ENCODE results near the gene MB21D2.

Gene MB21D2

DNA sequence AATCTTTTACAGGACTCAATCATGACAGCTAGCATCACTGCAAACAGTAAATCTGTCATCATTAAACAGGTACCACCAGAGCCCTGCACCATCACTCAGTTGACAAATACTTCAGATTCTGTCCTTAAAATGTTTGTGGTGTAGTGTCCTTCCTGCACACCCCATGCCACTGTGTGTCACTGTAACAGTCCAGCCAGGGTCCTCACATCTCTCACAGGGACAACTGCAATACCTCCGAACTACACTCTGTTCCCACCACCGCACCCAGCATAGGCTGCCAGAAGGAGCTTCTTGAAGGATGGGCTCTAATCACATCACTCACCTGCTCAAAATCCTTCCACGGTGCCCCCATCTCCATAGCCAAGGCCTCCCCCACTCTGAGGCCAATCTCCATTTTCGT, 100.2 kb downstream of the MB21D2 start:
- H3K9me2 ChIP-seq (ENCODE audit: low read depth, low read length), result no peaks in the 10 kb centered on the region
- H3K9me3 ChIP-seq (ENCODE audit: low read length), result no peaks in the 10 kb centered on the region
- no peaks in the 10 kb centered on the region for H4K20me1 ChIP-seq (ENCODE audit: insufficient read depth, low read length)
- no peaks in the 10 kb centered on the region for H3K27me3 ChIP-seq (ENCODE audit: insufficient read depth, low read length)
- no peaks in the 10 kb centered on the region for H3K36me3 ChIP-seq (ENCODE audit: insufficient read depth, low read length)
- no peak overlapping the region for H2AFZ ChIP-seq (ENCODE audit: low read length)
- no peaks in the 10 kb centered on the region for H3K4me1 ChIP-seq (ENCODE audit: insufficient read depth, low read length, severe bottlenecking)
- H3K4me2 ChIP-seq (ENCODE audit: low read length), result no peak overlapping the region
- TF ChIP-seq, protein P1, sequence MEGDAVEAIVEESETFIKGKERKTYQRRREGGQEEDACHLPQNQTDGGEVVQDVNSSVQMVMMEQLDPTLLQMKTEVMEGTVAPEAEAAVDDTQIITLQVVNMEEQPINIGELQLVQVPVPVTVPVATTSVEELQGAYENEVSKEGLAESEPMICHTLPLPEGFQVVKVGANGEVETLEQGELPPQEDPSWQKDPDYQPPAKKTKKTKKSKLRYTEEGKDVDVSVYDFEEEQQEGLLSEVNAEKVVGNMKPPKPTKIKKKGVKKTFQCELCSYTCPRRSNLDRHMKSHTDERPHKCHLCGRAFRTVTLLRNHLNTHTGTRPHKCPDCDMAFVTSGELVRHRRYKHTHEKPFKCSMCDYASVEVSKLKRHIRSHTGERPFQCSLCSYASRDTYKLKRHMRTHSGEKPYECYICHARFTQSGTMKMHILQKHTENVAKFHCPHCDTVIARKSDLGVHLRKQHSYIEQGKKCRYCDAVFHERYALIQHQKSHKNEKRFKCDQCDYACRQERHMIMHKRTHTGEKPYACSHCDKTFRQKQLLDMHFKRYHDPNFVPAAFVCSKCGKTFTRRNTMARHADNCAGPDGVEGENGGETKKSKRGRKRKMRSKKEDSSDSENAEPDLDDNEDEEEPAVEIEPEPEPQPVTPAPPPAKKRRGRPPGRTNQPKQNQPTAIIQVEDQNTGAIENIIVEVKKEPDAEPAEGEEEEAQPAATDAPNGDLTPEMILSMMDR (IDR thresholded peaks at IDR 0.05; ENCODE audit: low read length), result no peak
- TF ChIP-seq EZH2 (IDR thresholded peaks at IDR 0.05; ENCODE audit: borderline replicate concordance, low read length), result no peak
- H3K9ac ChIP-seq (ENCODE audit: low read length), result no peak overlapping the region
- H3K4me3 ChIP-seq (ENCODE audit: low read depth, low read length, poor library complexity, severe bottlenecking), result no peak overlapping the region
- H3K79me2 ChIP-seq (ENCODE audit: insufficient read depth, low read length), result no peaks in the 10 kb centered on the region
- H3K27ac ChIP-seq (ENCODE audit: low read depth, low read length, poor library complexity, severe bottlenecking), result no peak overlapping the region
- no peaks in the 10 kb centered on the region for H3F3A ChIP-seq (ENCODE audit: insufficient read depth, low read length)

DNA sequence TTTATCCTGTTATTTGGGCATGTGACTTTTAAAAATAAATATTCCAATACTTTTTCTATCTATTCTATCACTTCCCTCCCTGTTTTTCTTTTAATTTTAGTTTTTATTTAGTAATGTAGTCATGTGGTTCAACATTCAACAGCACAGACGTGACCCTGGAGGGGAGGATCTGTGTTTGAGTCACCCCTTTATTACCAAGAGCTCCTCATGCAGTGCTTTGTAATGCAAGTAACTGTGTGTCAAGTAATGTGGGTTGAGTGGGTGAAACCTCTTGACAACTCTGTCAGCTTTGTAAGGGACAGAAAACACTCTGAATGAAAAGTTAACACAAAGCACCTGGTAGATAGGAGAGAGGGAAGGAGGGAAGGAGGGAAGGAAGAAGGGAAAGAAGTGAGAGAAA, 100.6 kb downstream of the MB21D2 start:
- Histone ChIP-seq H2AFZ (ENCODE audit: low read length) (no peak overlapping the region), H3K9ac (ENCODE audit: low read length) (no peak overlapping the region), H3F3A (ENCODE audit: insufficient read depth, low read length) (no peaks in the 10 kb centered on the region), H3K4me3 (ENCODE audit: low read depth, low read length, poor library complexity, severe bottlenecking) (no peak overlapping the region), H3K27me3 (ENCODE audit: insufficient read depth, low read length) (no peaks in the 10 kb centered on the region), H3K79me2 (ENCODE audit: insufficient read depth, low read length) (no peaks in the 10 kb centered on the region), H3K9me3 (ENCODE audit: low read length) (no peaks in the 10 kb centered on the region), H3K36me3 (ENCODE audit: insufficient read depth, low read length) (no peaks in the 10 kb centered on the region), H3K4me1 (ENCODE audit: insufficient read depth, low read length, severe bottlenecking) (no peaks in the 10 kb centered on the region), H3K4me2 (ENCODE audit: low read length) (no peak overlapping the region), H3K27ac (ENCODE audit: low read depth, low read length, poor library complexity, severe bottlenecking) (no peak overlapping the region), H4K20me1 (ENCODE audit: insufficient read depth, low read length) (no peaks in the 10 kb centered on the region), H3K9me2 (ENCODE audit: low read depth, low read length) (no peaks in the 10 kb centered on the region)
- no peak for TF ChIP-seq EZH2 (IDR thresholded peaks at IDR 0.05; ENCODE audit: borderline replicate concordance, low read length)
- TF ChIP-seq, protein P1 (IDR thresholded peaks at IDR 0.05; ENCODE audit: low read length), result no peak

DNA sequence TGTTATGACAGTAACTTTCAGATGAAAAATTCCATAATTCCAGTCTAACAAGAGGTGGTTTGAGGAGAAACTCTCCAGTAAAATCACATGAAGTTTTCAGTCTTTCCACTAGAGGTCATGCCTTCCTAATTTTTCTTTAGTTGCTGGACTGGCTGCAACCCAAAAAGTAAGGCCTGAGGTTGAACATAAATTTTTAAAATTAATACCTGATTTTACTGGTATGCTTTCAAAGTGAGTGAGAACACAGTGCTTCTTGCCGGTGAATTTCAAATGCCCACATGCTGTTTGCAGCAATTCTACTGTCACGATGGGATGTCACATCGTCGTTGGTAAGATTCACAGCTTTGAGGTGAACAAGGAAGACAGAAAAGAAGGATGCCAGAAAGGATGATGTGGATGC, 101.3 kb downstream of the MB21D2 start:
- Histone ChIP-seq H3F3A (ENCODE audit: insufficient read depth, low read length) (no peaks in the 10 kb centered on the region), H3K4me3 (ENCODE audit: low read depth, low read length, poor library complexity, severe bottlenecking) (no peak overlapping the region), H4K20me1 (ENCODE audit: insufficient read depth, low read length) (no peaks in the 10 kb centered on the region), H3K9ac (ENCODE audit: low read length) (no peak overlapping the region), H3K27me3 (ENCODE audit: insufficient read depth, low read length) (no peaks in the 10 kb centered on the region), H2AFZ (ENCODE audit: low read length) (no peak overlapping the region), H3K4me2 (ENCODE audit: low read length) (no peak overlapping the region), H3K36me3 (ENCODE audit: insufficient read depth, low read length) (no peaks in the 10 kb centered on the region), H3K9me2 (ENCODE audit: low read depth, low read length) (no peaks in the 10 kb centered on the region), H3K9me3 (ENCODE audit: low read length) (no peaks in the 10 kb centered on the region), H3K4me1 (ENCODE audit: insufficient read depth, low read length, severe bottlenecking) (no peaks in the 10 kb centered on the region), H3K79me2 (ENCODE audit: insufficient read depth, low read length) (no peaks in the 10 kb centered on the region), H3K27ac (ENCODE audit: low read depth, low read length, poor library complexity, severe bottlenecking) (no peak overlapping the region)
- TF ChIP-seq EZH2 (IDR thresholded peaks at IDR 0.05; ENCODE audit: borderline replicate concordance, low read length), result no peak
- TF ChIP-seq, protein P1 (IDR thresholded peaks at IDR 0.05; ENCODE audit: low read length), result peak; percentile 78

All from OCI-LY1 (cell line).